Measurements from ENCODE around the gene ZNF18.

- TF ChIP-seq HDGF (IDR thresholded peaks at IDR 0.05; ENCODE audit: borderline replicate concordance) (no peak), NFRKB (IDR thresholded peaks at IDR 0.05) (no peak), SP1 (IDR thresholded peaks at IDR 0.05) (no peak), FOXK2 (IDR thresholded peaks at IDR 0.05) (no peak), TARDBP (IDR thresholded peaks at IDR 0.05) (no peak), BHLHE40 (IDR thresholded peaks at IDR 0.05; ENCODE audit: borderline replicate concordance) (no peak), FOXA1 (IDR thresholded peaks at IDR 0.05) (no peak), ELF4 (IDR thresholded peaks at IDR 0.05) (no peak), PKNOX1 (IDR thresholded peaks at IDR 0.05) (no peak)
Observed at GRCh38 chr17:11940904-11941303, 56.4 kb downstream of the ZNF18 start.

Measured in HEK293T (cell line).